A673 (cell line): ENCODE results near the gene PPARA. TPM values are rescaled to one million over a fixed set of nuclear protein-coding genes. Genes with fewer than 3 reads are reported as not detected.

Experiments used
- BruUV-seq: library from RNA; stranded (reverse); fragments of 400-500 nt; replicated peaks from 2 replicates; lab custom pipeline; 2021; lab: Mats Ljungman, UMichigan
- CTCF ChIA-PET: fragments of 300-600 bp; sonication (Branson Sonifier 250); formaldehyde crosslinking; loops from one replicate; lab custom pipeline; 2022; ENCODE audit warnings: antibody characterized with exemption; lab: Charles Lee
- POLR2A ChIA-PET: fragments of 300-600 bp; sonication (Branson Sonifier 250); formaldehyde crosslinking; loops from one replicate; lab custom pipeline; 2022; ENCODE audit warnings: antibody characterized with exemption; ENCODE audit not compliant: low non-redundant PET; lab: Charles Lee
- DNase-seq: peaks from one replicate; pipeline ENCODE4 v3.0.0-alpha.2; 2015; ENCODE audit warnings: low spot score
- H3K27ac ChIP-seq: fragments of 200-600 bp; sonication (generic); 2 replicates; pipeline ENCODE4 v1.5.1; 2016; ENCODE audit warnings: mixed run types, low read depth, mild to moderate bottlenecking, mixed read lengths, antibody characterized with exemption, low read length; ENCODE audit not compliant: poor library complexity, severe bottlenecking
- H3K27me3 ChIP-seq: fragments of 200-600 bp; sonication (generic); replicated peaks from 2 replicates; pipeline ENCODE4 v1.6.1; 2017; ENCODE audit warnings: mixed run types, low read depth, mild to moderate bottlenecking, mixed read lengths, antibody characterized with exemption, low read length; ENCODE audit not compliant: insufficient read depth, poor library complexity
- H3K36me3 ChIP-seq: fragments of 200-600 bp; sonication (generic); 2 replicates; pipeline ENCODE4 v1.6.1; 2016; ENCODE audit warnings: mixed run types, mild to moderate bottlenecking, mixed read lengths, antibody characterized with exemption, low read length; ENCODE audit not compliant: insufficient read depth, poor library complexity, severe bottlenecking
- H3K4me1 ChIP-seq: fragments of 200-600 bp; sonication (generic); 2 replicates; pipeline ENCODE4 v1.6.1; 2017; ENCODE audit warnings: mixed run types, mild to moderate bottlenecking, mixed read lengths, antibody characterized with exemption, low read length; ENCODE audit not compliant: insufficient read depth, poor library complexity, severe bottlenecking
- H3K4me3 ChIP-seq: fragments of 200-600 bp; sonication (generic); 2 replicates; pipeline ENCODE4 v1.5.1; 2016; ENCODE audit warnings: low read depth, mixed run types, mild to moderate bottlenecking, mixed read lengths, low read length; ENCODE audit not compliant: poor library complexity, severe bottlenecking
- H3K9me3 ChIP-seq: fragments of 200-600 bp; sonication (generic); 2 replicates; pipeline ENCODE4 v1.6.1; 2016; ENCODE audit warnings: mixed run types, low read depth, mild to moderate bottlenecking, mixed read lengths, antibody characterized with exemption, low read length; ENCODE audit not compliant: poor library complexity, severe bottlenecking
- EZH2 ChIP-seq: fragments of 200-600 bp; sonication (generic); IDR thresholded peaks from 2 replicates; pipeline ENCODE4 v1.6.1; 2017; ENCODE audit warnings: borderline replicate concordance, low read depth, mild to moderate bottlenecking, mixed read lengths, antibody characterized with exemption, low read length; ENCODE audit not compliant: poor library complexity, severe bottlenecking
- intact Hi-C: fragments of 100-400 bp; cut with micrococcal nuclease; formaldehyde crosslinking; loops from one replicate; pipeline ENCODE4 v1.10.0; 2022; ENCODE audit not compliant: unreplicated experiment
- total RNA-seq: library from RNA; stranded (reverse); gene quantifications from 2 replicates; pipeline ENCODE4 v1.2.3, GENCODE V29; 2021
- TF ChIP-seq, protein P1 (sequence below): fragments of 300-800, 200-600 bp; sonication (generic); conservative IDR thresholded peaks from 2 replicates; pipeline ENCODE4 v1.5.1; 2017; ENCODE audit warnings: low read depth, mild to moderate bottlenecking, antibody characterized with exemption, low read length, moderate library complexity, mixed read lengths

PPARA gene
- total RNA-seq, 1 experiment from 2014 or later = 2.0 TPM

DNA sequence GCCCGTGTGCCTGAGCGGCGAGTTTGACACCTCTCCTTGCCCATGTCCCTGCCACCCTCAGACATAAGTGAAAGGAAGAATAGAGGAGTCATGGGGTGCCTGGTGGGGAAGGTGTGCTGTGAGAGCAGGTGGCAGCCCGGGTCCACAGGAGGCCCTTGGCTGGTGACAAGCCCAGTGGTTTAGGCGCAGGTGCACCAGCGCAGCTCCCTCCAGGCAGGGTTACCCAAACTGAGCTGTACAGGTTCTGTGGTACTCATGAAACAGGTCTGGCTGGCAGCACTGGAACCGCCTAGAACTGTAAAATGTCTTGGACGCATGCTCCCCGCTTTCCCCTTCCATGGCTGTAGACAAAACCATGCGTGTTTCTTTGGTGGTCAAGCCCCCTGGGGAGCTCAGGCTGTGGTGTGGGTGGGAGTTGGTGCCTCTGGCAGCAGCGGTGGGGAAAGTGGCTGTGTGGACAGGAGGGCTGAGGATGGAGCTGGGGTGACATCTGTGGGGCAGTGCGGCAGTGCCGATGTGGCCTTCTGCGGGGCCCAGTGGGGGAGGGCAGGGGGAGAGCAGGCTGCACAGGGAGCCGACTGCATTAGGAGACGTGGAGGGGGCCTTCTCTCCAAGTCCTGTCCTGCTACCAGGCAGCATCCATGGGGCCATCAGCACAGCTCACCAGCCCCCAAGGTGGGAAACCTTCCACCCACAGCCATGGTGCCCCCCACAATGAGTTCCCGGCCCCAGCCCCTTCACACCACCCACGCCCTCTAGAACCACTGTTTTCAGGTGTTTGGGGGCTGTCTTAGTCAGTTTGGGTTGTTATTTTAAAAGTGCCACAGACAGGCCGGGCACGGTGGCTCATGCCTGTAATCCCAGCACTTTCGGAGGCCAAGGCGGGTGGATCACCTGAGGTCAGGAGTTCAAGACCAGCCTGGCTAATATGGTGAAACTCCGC, 140.8 kb downstream of the PPARA start:
- peaks cover 16% of the 10 kb centered on the region for H3K4me1 ChIP-seq
- H3K36me3 ChIP-seq = no peaks in the 10 kb centered on the region
- H3K27ac ChIP-seq = no peak overlapping the region
- H3K4me3 ChIP-seq = no peak overlapping the region
- BruUV-seq = no TSS peak
- DNase-seq = no peak
- POLR2A ChIA-PET = no interaction called here
- H3K27me3 ChIP-seq = no peaks in the 10 kb centered on the region
- TF ChIP-seq, protein P1, sequence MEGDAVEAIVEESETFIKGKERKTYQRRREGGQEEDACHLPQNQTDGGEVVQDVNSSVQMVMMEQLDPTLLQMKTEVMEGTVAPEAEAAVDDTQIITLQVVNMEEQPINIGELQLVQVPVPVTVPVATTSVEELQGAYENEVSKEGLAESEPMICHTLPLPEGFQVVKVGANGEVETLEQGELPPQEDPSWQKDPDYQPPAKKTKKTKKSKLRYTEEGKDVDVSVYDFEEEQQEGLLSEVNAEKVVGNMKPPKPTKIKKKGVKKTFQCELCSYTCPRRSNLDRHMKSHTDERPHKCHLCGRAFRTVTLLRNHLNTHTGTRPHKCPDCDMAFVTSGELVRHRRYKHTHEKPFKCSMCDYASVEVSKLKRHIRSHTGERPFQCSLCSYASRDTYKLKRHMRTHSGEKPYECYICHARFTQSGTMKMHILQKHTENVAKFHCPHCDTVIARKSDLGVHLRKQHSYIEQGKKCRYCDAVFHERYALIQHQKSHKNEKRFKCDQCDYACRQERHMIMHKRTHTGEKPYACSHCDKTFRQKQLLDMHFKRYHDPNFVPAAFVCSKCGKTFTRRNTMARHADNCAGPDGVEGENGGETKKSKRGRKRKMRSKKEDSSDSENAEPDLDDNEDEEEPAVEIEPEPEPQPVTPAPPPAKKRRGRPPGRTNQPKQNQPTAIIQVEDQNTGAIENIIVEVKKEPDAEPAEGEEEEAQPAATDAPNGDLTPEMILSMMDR = no peak
- TF ChIP-seq EZH2 = no peak
- CTCF ChIA-PET = no interaction called here
- intact Hi-C loops = no loop called here
- H3K9me3 ChIP-seq = no peaks in the 10 kb centered on the region

DNA sequence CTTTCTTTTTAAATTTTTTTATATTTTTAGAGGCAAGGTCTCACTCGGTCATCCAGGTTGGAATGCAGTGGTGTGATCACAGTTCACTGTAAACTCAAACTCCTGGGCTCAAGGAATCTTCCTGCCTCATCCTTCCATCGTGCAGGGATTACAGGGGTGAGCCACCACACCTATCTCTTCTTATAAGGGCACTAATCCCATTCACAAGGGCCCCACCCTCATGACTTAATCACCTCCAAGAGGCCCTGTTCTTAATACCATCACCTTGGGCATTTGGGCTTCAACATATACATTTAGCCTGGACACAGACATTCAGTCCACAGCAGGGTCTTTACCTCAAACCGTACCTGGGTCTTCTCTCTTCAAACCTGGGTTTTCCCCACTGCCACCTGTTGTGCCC, 141.8 kb downstream of the PPARA start:
- Histone ChIP-seq H3K36me3 (no peaks in the 10 kb centered on the region), H3K27ac (no peak overlapping the region), H3K27me3 (no peaks in the 10 kb centered on the region), H3K9me3 (no peaks in the 10 kb centered on the region), H3K4me3 (no peak overlapping the region), H3K4me1 (peaks cover 19% of the 10 kb centered on the region)
- intact Hi-C loops = no loop called here
- BruUV-seq = no TSS peak
- ChIA-PET POLR2A (no interaction called here), CTCF (no interaction called here)
- no peak for DNase-seq
- TF ChIP-seq, protein P1 = no peak
- TF ChIP-seq EZH2 = no peak

DNA sequence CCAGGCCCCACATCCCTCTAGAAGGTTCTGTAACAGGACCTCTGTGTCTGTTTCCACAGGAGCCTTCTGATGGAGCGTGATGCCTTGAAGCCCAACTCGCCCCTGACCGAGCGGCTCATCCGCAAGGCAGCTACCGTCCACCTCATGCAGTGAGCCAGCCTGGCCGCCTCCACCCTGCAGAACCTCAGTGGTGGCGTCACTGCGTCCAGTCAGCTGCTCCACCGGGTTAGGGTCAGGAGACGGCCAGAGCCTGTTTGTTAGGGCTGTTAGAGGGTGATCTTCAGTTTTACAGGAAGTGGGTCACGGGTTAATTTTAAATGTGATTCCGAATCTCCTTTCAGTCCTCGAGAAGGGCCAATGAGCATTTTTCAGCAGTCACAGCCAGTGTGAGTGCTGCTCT, 142.4 kb downstream of the PPARA start:
- DNase-seq = no peak
- POLR2A ChIA-PET = no interaction called here
- no TSS peak for BruUV-seq
- no peak for TF ChIP-seq EZH2
- TF ChIP-seq, protein P1 = no peak
- Histone ChIP-seq H3K27ac (peak overlapping the region; percentile 26), H3K27me3 (no peaks in the 10 kb centered on the region), H3K36me3 (no peaks in the 10 kb centered on the region), H3K4me3 (no peak overlapping the region), H3K4me1 (peaks cover 19% of the 10 kb centered on the region), H3K9me3 (no peaks in the 10 kb centered on the region)
- intact Hi-C loops = no loop called here
- CTCF ChIA-PET = no interaction called here

Other genes starting within 250 kb of the PPARA start
- gene WNT7B, start 173.4 kb upstream of the PPARA start, total RNA-seq = not detected in 2 replicates
- gene CDPF1, start 99.8 kb downstream of the PPARA start, total RNA-seq = 7.0 and 12.4 TPM in 2 replicates
- not detected in 2 replicates for gene PKDREJ, start 112.8 kb downstream of the PPARA start, total RNA-seq
- gene TTC38, start 117.5 kb downstream of the PPARA start, total RNA-seq = 11.4 and 16.2 TPM in 2 replicates
- 87.3 and 88.1 TPM in 2 replicates for gene GTSE1, start 146.3 kb downstream of the PPARA start, total RNA-seq
- gene TRMU, start 185.2 kb downstream of the PPARA start, total RNA-seq = 83.0 and 90.1 TPM in 2 replicates